NOMO-1 (cell line): Measurements from ENCODE around the gene METTL8.
A peak's percentile ranks its signal among the peaks of the same experiment; 100 is the strongest.
"Not testable (repeated sequence)": the region's sequence is repeated elsewhere in the genome, so short reads cannot be mapped to it uniquely, and the experiment has no call there.

Source experiments
- DNase-seq, 2 experiments: peaks; one replicate each; lab custom pipeline; 2025; ENCODE audit not compliant: unreplicated experiment in 2 of 2; lab: John Stamatoyannopoulos, UW

METTL8 gene

GRCh38 chr2:171316755-171317337 is 116.9 kb downstream of the METTL8 start:
- no peak for DNase-seq

DNA sequence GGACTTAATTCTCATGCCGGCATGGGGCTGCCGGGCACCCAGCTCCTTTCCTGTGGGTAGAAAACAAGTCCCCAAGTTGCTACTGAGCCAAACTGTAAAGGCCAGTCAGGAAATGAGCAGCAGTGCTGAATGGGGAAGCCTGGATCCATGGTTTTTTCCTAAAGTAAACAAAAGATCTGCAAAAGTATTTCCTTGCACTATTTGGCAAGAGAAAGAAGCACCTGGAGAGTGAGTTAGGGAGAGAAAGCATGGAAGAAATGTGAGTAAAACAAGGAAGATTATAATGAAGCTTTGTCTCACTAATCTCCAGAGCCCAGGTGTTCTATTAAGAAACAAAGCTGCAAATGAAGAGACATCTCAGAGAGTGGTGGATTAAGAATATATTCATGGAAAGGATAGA is 117.6 kb downstream of the METTL8 start:
- no peak for DNase-seq

DNA sequence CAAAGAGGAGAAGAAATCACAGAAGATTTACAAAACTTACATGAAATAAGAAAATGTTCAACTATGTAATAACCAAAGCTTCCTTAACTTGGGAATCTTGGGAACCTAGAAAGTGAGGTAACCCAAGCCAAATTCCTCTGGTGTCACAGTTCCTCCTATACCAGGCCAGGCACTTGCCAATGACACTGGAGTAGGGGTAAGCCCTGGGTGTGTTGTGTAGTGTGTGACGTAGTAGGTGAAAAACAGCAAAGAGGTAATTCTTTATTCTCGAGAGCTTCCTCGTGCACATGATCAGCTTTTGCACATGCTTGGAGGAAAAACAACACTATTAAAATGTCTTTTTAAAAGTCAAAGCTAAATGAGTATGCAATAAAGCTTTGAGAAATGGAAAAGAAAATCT is 118.0 kb downstream of the METTL8 start:
- no peak for DNase-seq

- not testable (repeated sequence) for DNase-seq
These were observed 121.6 kb downstream of the METTL8 start for GRCh38 chr2:171312182-171312581.

DNA sequence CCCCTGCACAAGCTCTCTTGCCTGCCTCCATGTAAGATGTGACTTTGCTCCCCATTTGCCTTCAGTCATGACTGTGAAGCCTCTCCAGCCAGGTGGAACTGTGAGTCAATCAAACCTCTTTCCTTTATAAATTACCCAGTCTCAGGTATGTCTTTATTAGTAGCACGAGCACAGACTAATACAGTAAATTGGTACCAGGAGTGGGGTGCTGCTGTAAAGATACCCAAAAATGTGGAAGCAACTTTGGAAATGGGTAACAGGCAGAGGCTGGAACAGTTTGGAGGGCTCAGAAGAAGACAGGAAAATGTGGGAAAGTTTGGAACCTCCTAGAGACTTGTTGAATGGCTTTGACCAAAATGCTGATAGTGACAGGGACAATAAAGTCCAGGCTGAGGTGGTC is 122.2 kb downstream of the METTL8 start:
- DNase-seq, result not testable (repeated sequence)

- no peak for DNase-seq
These were observed 122.9 kb downstream of the METTL8 start for GRCh38 chr2:171310889-171311288.

DNA sequence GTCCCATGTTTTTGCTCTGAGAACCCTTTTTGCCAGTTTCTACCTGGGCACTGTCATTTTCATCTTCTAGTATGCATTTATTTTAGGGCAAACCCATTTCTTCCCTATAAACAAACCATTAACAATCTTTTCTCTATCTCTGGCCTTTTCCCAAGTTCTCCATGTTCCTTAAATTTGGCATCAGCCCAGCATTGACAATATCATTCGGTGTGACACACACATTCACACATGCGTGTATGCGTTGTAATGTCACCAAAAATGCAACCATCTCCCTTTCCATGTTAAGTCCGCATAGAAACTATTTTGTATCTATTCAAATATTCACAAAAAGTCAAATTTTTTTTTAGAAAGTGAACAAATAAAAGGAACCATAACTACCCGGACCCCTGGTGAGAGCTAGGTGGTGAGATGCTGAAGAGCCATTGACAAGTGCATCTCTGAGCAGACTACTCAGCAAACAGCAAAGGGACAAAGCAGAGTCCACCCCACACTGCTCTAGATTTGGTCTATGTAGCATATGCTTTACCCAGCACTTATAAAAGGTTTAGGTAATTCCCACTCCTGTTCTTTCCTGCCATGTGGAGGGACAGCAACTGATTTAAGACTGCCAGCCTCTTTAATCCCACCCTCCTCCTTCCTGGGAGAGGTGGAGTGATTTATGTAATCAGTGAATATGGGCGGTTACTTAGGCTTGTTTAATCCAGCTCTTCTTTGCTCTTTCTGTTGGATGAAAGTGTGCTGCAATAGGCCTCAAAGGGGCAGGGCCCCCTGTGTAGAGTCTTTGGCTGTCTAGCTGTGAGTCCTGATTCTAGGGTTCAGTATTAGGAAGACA is 124.1 kb downstream of the METTL8 start:
- DNase-seq, result no peak

GRCh38 chr2:171308280-171309054 is 125.3 kb downstream of the METTL8 start:
- DNase-seq, result no peak

DNA sequence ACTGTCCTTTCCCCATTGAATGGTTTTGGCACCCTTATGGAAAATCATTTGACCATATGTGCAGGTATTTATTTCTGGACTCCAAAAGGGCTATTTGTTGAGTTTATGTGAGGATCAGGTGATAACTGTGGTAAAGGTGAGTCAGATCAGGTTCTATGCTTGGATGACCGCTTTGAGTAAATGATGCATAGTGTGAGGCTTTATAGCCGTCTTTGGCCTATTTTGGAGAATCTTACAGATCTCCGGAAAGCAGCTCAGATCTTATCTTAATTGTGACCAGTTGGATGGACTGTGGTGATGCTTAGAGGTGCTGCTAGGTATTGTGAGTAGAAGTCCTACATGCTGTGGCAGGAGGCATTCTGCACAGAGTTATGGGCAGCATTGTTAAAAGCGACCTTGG is 126.2 kb downstream of the METTL8 start:
- no peak for DNase-seq

GRCh38 chr2:171297956-171298355 is 135.8 kb downstream of the METTL8 start:
- no peak for DNase-seq

- no peak for DNase-seq
These were observed 139.2 kb downstream of the METTL8 start for GRCh38 chr2:171294608-171295007.

GRCh38 chr2:171293661-171294060 is 140.1 kb downstream of the METTL8 start:
- DNase-seq, result no peak

GRCh38 chr2:171289991-171290390 is 143.8 kb downstream of the METTL8 start:
- DNase-seq, result no peak

- DNase-seq, result no peak
These were observed 144.5 kb downstream of the METTL8 start for GRCh38 chr2:171289316-171289715.

GRCh38 chr2:171287611-171288010 is 146.2 kb downstream of the METTL8 start:
- no peak for DNase-seq

- DNase-seq, result no peak
These were observed 146.7 kb downstream of the METTL8 start for GRCh38 chr2:171287036-171287571.

- DNase-seq, result no peak
These were observed 152.7 kb downstream of the METTL8 start for GRCh38 chr2:171281110-171281509.

GRCh38 chr2:171279983-171280790 is 153.6 kb downstream of the METTL8 start:
- peak in 1 of 2 experiments; percentile 42 for DNase-seq

DNA sequence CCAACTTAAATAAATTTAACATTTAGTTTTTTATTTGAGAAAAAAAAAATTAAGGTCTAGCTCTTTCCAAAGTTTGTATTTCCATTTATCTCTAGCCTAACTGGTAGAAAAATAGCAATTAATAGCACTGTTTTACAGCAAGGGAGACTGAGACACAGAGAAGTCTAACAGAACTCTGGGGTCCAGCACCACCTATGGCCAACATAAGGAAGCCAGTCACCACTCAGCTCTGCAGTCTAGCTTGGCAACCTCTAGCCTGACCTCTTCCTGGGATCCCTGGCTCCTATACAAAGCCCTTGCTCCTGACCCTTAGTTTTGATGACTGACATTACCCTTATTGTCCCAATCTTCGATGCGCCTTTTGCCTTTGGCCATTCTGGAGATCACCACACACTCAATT is 159.0 kb downstream of the METTL8 start:
- DNase-seq, result no peak

DNA sequence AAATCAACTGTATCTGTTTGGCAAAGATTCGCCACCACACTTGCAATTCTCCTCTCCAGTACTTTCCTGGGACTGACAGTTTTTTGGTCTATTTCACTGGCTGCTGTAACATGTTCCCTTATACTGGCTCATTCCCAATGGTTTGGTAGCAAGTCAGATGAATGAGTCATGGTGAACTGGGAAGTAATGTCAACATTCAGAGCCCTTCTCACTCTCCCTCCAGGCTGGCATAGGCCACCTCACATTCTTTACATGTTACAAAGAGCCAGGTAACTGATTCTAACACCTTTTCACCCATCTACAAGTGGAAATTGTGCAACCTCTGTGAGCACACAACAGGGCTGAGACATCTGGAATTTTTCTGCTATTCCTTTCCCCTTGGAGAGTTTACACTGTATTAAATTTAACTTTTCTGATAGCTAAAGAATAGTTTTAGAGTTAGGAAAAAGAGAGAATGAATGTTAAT is 161.8 kb downstream of the METTL8 start:
- DNase-seq, result no peak
